HEK293 (cell line): ENCODE measurements around the gene SAMD13.
A peak's percentile ranks its signal among the peaks of the same experiment; 100 is the strongest.

Experiments used
- EGR2 ChIP-seq: fragments of 450-650 bp; formaldehyde crosslinking; IDR thresholded peaks from 2 replicates; pipeline ENCODE4 v1.5.1; 2016; ENCODE audit warnings: low read depth, missing biosample characterization, missing genetic modification characterization
- GFI1B ChIP-seq: fragments of 450-650 bp; formaldehyde crosslinking; IDR thresholded peaks from 2 replicates; pipeline ENCODE4 v1.5.1; 2016; ENCODE audit warnings: missing biosample characterization, missing genetic modification characterization
- HOXD13 ChIP-seq: sonication (generic); formaldehyde crosslinking; IDR thresholded peaks from 2 replicates; pipeline ENCODE4 v1.8.0; 2022; ENCODE audit warnings: missing genetic modification reagents, borderline replicate concordance
- KLF8 ChIP-seq: fragments of 450-650 bp; formaldehyde crosslinking; IDR thresholded peaks from 2 replicates; pipeline ENCODE4 v1.5.1; 2016; ENCODE audit warnings: missing biosample characterization, missing genetic modification characterization
- OSR2 ChIP-seq: fragments of 450-650 bp; formaldehyde crosslinking; IDR thresholded peaks from 2 replicates; pipeline ENCODE4 v1.5.1; 2016; ENCODE audit warnings: missing biosample characterization, missing genetic modification characterization
- REST ChIP-seq: fragments of 450-650 bp; formaldehyde crosslinking; IDR thresholded peaks from 2 replicates; pipeline ENCODE4 v1.5.1; 2016; ENCODE audit warnings: missing biosample characterization, missing genetic modification characterization
- SCRT2 ChIP-seq: fragments of 450-650 bp; formaldehyde crosslinking; IDR thresholded peaks from 2 replicates; pipeline ENCODE4 v1.5.1; 2016; ENCODE audit warnings: missing biosample characterization, missing genetic modification characterization
- TRIM28 ChIP-seq: IDR thresholded peaks from 2 replicates; pipeline ENCODE4 v1.6.1; 2011; ENCODE audit warnings: low read length, control low read depth, borderline replicate concordance
- ZBTB20 ChIP-seq: fragments of 450-650 bp; formaldehyde crosslinking; IDR thresholded peaks from 2 replicates; pipeline ENCODE4 v1.5.1; 2016; ENCODE audit warnings: missing biosample characterization, missing genetic modification characterization
- ZBTB21 ChIP-seq: fragments of 450-650 bp; formaldehyde crosslinking; IDR thresholded peaks from 2 replicates; pipeline ENCODE4 v1.5.1; 2017; ENCODE audit warnings: missing biosample characterization, missing genetic modification characterization
- ZBTB8A ChIP-seq: fragments of 450-650 bp; formaldehyde crosslinking; IDR thresholded peaks from 2 replicates; pipeline ENCODE4 v1.5.1; 2016; ENCODE audit warnings: missing biosample characterization, missing genetic modification characterization
- ZFHX2 ChIP-seq: fragments of 450-650 bp; formaldehyde crosslinking; conservative IDR thresholded peaks from 2 replicates; pipeline ENCODE4 v1.5.1; 2016; ENCODE audit warnings: missing biosample characterization, missing genetic modification characterization
- ZFP41 ChIP-seq: fragments of 450-650 bp; formaldehyde crosslinking; IDR thresholded peaks from 2 replicates; pipeline ENCODE4 v1.5.1; 2016; ENCODE audit warnings: missing biosample characterization, missing genetic modification characterization, borderline replicate concordance
- ZNF148 ChIP-seq: fragments of 450-650 bp; formaldehyde crosslinking; IDR thresholded peaks from 2 replicates; pipeline ENCODE4 v1.5.0; 2017; ENCODE audit warnings: missing biosample characterization, missing genetic modification characterization, borderline replicate concordance
- ZNF175 ChIP-seq: fragments of 450-650 bp; formaldehyde crosslinking; IDR thresholded peaks from 2 replicates; pipeline ENCODE4 v1.5.1; 2016; ENCODE audit warnings: missing biosample characterization, missing genetic modification characterization
- ZNF184 ChIP-seq: fragments of 450-650 bp; IDR thresholded peaks from 2 replicates; pipeline ENCODE4 v1.5.1; 2018; ENCODE audit warnings: missing biosample characterization, mild to moderate bottlenecking, missing genetic modification characterization
- ZNF211 ChIP-seq: fragments of 450-650 bp; formaldehyde crosslinking; IDR thresholded peaks from 2 replicates; pipeline ENCODE4 v1.5.1; 2016; ENCODE audit warnings: low read depth, missing biosample characterization, missing genetic modification characterization
- ZNF214 ChIP-seq: fragments of 450-650 bp; formaldehyde crosslinking; IDR thresholded peaks from 2 replicates; pipeline ENCODE4 v1.5.1; 2017; ENCODE audit warnings: missing biosample characterization, mild to moderate bottlenecking, missing genetic modification characterization, borderline replicate concordance
- ZNF274 ChIP-seq, 2 experiments: fragments of 200-500 bp in 1 of 2; fragments of 450-650 bp in 1 of 2; sonication (Bioruptor generic) in 1 of 2; formaldehyde crosslinking in 1 of 2; IDR thresholded peaks; 2 replicates each; pipeline versions ENCODE4 v1.5.1 to v1.6.1; 2014 to 2016; ENCODE audit warnings: borderline replicate concordance in 1 of 2, inconsistent platforms in 1 of 2, low read length in 1 of 2, missing biosample characterization in 1 of 2, missing genetic modification characterization in 1 of 2
- ZNF280C ChIP-seq: fragments of 450-650 bp; formaldehyde crosslinking; IDR thresholded peaks from 2 replicates; pipeline ENCODE4 v1.5.1; 2016; ENCODE audit warnings: missing biosample characterization, missing genetic modification characterization
- ZNF394 ChIP-seq: fragments of 450-650 bp; formaldehyde crosslinking; IDR thresholded peaks from 2 replicates; pipeline ENCODE4 v1.5.1; 2016; ENCODE audit warnings: missing biosample characterization, missing genetic modification characterization, mild to moderate bottlenecking, moderate library complexity, borderline replicate concordance
- ZNF398 ChIP-seq: fragments of 450-650 bp; formaldehyde crosslinking; IDR thresholded peaks from 2 replicates; pipeline ENCODE4 v1.5.1; 2017; ENCODE audit warnings: missing biosample characterization, missing genetic modification characterization
- ZNF510 ChIP-seq: fragments of 450-650 bp; formaldehyde crosslinking; IDR thresholded peaks from 2 replicates; pipeline ENCODE4 v1.5.1; 2018; ENCODE audit warnings: mild to moderate bottlenecking, missing genetic modification characterization, missing biosample characterization; ENCODE audit not compliant: insufficient replicate concordance
- ZNF558 ChIP-seq: fragments of 450-650 bp; formaldehyde crosslinking; IDR thresholded peaks from 2 replicates; pipeline ENCODE4 v1.5.1; 2016; ENCODE audit warnings: missing biosample characterization, missing genetic modification characterization
- ZNF596 ChIP-seq: fragments of 450-650 bp; IDR thresholded peaks from 2 replicates; pipeline ENCODE4 v1.5.0; 2018; ENCODE audit warnings: missing biosample characterization, mild to moderate bottlenecking, missing genetic modification characterization, moderate library complexity
- ZNF600 ChIP-seq: fragments of 450-650 bp; formaldehyde crosslinking; IDR thresholded peaks from 2 replicates; pipeline ENCODE4 v1.5.1; 2016; ENCODE audit warnings: missing biosample characterization, missing genetic modification characterization
- ZNF830 ChIP-seq: fragments of 450-650 bp; IDR thresholded peaks from 2 replicates; pipeline ENCODE4 v1.5.0; 2018; ENCODE audit warnings: missing biosample characterization, missing genetic modification characterization, low read depth, mild to moderate bottlenecking, moderate library complexity
- ZSCAN30 ChIP-seq: fragments of 450-650 bp; IDR thresholded peaks from 2 replicates; pipeline ENCODE4 v1.5.1; 2018; ENCODE audit warnings: missing biosample characterization, mild to moderate bottlenecking, missing genetic modification characterization, moderate library complexity
- ZSCAN4 ChIP-seq: fragments of 450-650 bp; formaldehyde crosslinking; IDR thresholded peaks from 2 replicates; pipeline ENCODE4 v1.5.1; 2017; ENCODE audit warnings: missing biosample characterization, missing genetic modification characterization

The SAMD13 gene

GRCh38 chr1:84299536-84300170, 1.9 kb upstream of the SAMD13 start (continued):
- no peak for TF ChIP-seq ZNF398 (tag by site-specific recombination)
- no peak for TF ChIP-seq ZNF596
- TF ChIP-seq EGR2 (tag by site-specific recombination) = no peak
- TF ChIP-seq ZNF274 (IDR thresholded peaks at IDR 0.05; ENCODE audit: low read length) = no peak
- no peak for TF ChIP-seq ZNF274 (tag by site-specific recombination; IDR thresholded peaks at IDR 0.05; ENCODE audit: borderline replicate concordance)
- no peak for TF ChIP-seq ZNF184 (tag by site-specific recombination)
- TF ChIP-seq KLF8 (tag by site-specific recombination) = no peak
- no peak for TF ChIP-seq ZSCAN4
- no peak for TF ChIP-seq HOXD13 (CRISPR knock-in tag)
- no peak for TF ChIP-seq ZSCAN30 (tag by site-specific recombination)
- no peak for TF ChIP-seq ZFP41 (tag by site-specific recombination)
- TF ChIP-seq ZNF175 (tag by site-specific recombination) = no peak
- no peak for TF ChIP-seq GFI1B (tag by site-specific recombination)
- no peak for TF ChIP-seq ZNF214 (tag by site-specific recombination)
- no peak for TF ChIP-seq ZNF211
- TF ChIP-seq ZNF510 (tag by site-specific recombination) = no peak
- TF ChIP-seq TRIM28 = no peak
- TF ChIP-seq OSR2 (tag by site-specific recombination) = no peak
- no peak for TF ChIP-seq ZFHX2 (tag by site-specific recombination)
- TF ChIP-seq ZNF830 (tag by site-specific recombination) = no peak; the same call in 1 of the 2 replicates
- no peak; the same call in 1 of the 2 replicates for TF ChIP-seq ZNF558 (tag by site-specific recombination)
- TF ChIP-seq SCRT2 (tag by site-specific recombination) = no peak
- TF ChIP-seq ZNF148 (tag by site-specific recombination) = no peak
- TF ChIP-seq ZNF280C (tag by site-specific recombination) = no peak
- TF ChIP-seq ZNF600 = no peak
- TF ChIP-seq ZBTB8A (tag by site-specific recombination) = 0 out of 2 replicates have a peak, but pooled peaks have one; percentile 30
- TF ChIP-seq ZNF394 = peak; percentile 69; the same call in 1 of the 2 replicates
- TF ChIP-seq ZBTB20 = no peak
- TF ChIP-seq REST (tag by site-specific recombination) = peak; percentile 18; the same call in 1 of the 2 replicates
- TF ChIP-seq ZBTB21 (tag by site-specific recombination) = no peak
